Lower lobe of right lung (tissue), 2 donors: ENCODE results near the gene SNTA1. TPM values are rescaled to one million over a fixed set of nuclear protein-coding genes. Genes with fewer than 3 reads are reported as not detected.

Experiments used
- ATAC-seq, 2 donors: fragments of 200-7000 bp; cut with Tn5 transposase; one replicate each; pipeline ENCODE4 v1.9.1; 2020 to 2022; ENCODE audit warnings: mild to moderate bottlenecking in 2 of 2, moderate library complexity in 2 of 2
- DNase-seq: peaks from one replicate; pipeline ENCODE4 v3.0.0-alpha.2; 2020
- H3K27ac ChIP-seq: fragments of 200-600 bp; one replicate; pipeline ENCODE4 v1.8.0; 2022
- H3K27me3 ChIP-seq: fragments of 200-600 bp; one replicate; pipeline ENCODE4 v1.8.0; 2022; ENCODE audit warnings: low read depth
- H3K36me3 ChIP-seq: fragments of 200-600 bp; one replicate; pipeline ENCODE4 v1.8.0; 2022; ENCODE audit warnings: mild to moderate bottlenecking
- H3K4me1 ChIP-seq: fragments of 200-600 bp; one replicate; pipeline ENCODE4 v1.8.0; 2022
- H3K4me3 ChIP-seq: fragments of 200-600 bp; one replicate; pipeline ENCODE4 v1.8.0; 2022; ENCODE audit warnings: mild to moderate bottlenecking
- H3K9me3 ChIP-seq: fragments of 200-600 bp; one replicate; pipeline ENCODE4 v1.8.0; 2022
- CTCF ChIP-seq: fragments of 200-600 bp; IDR thresholded peaks from one replicate; pipeline ENCODE4 v1.8.0; 2022; ENCODE audit warnings: antibody characterized with exemption, mild to moderate bottlenecking
- intact Hi-C: fragments of 100-400 bp; cut with DNase I; formaldehyde crosslinking; loops from one replicate; pipeline ENCODE4 v1.11.0; 2022
- total RNA-seq: library from RNA; stranded (reverse); fragmentation: NEBNext Ultra II Directional; extraction: Animal tissue kit (Norgen Biotek cat#: 25700); gene quantifications from one replicate; pipeline ENCODE4 v1.2.1, GENCODE V29; 2021
- donor health status: DM: no; HTN: yes; CAD: no; lungs with severe emphysema.

Gene SNTA1
- total RNA-seq, 1 donor from 2014 or later: 6.7 TPM

GRCh38 chr20:33372993-33373441, 70.5 kb downstream of the SNTA1 start:
- no peak for TF ChIP-seq CTCF
- H3K27ac ChIP-seq: no peak overlapping the region
- intact Hi-C loops: no loop called here
- DNase-seq (no peak), ATAC-seq (peak; percentile 40 to 75)
- H3K4me1 ChIP-seq: no peaks in the 10 kb centered on the region
- H3K36me3 ChIP-seq: peaks cover 90% of the 10 kb centered on the region
- no peaks in the 10 kb centered on the region for H3K27me3 ChIP-seq
- no peaks in the 10 kb centered on the region for H3K9me3 ChIP-seq
- H3K4me3 ChIP-seq: no peak overlapping the region

- no peak overlapping the region for H3K27ac ChIP-seq
- ATAC-seq: peak; percentile 24 to 69
- H3K4me1 ChIP-seq: no peaks in the 10 kb centered on the region
These were observed 73.3 kb downstream of the SNTA1 start for GRCh38 chr20:33370291-33370690.

GRCh38 chr20:33362898-33363297, 80.7 kb downstream of the SNTA1 start:
- TF ChIP-seq CTCF: no peak
- Histone ChIP-seq H3K27me3 (no peaks in the 10 kb centered on the region), H3K4me1 (no peaks in the 10 kb centered on the region), H3K4me3 (no peak overlapping the region), H3K36me3 (peaks cover 100% of the 10 kb centered on the region), H3K27ac (no peak overlapping the region), H3K9me3 (no peaks in the 10 kb centered on the region)
- intact Hi-C loops: no loop called here
- ATAC-seq (no peak), DNase-seq (no peak)

More at GRCh38 chr20:33370291-33370690, 73.3 kb downstream of the SNTA1 start:
- no peaks in the 10 kb centered on the region for H3K9me3 ChIP-seq
- H3K4me3 ChIP-seq: no peak overlapping the region
- intact Hi-C loops: no loop called here
- peaks cover 94% of the 10 kb centered on the region for H3K36me3 ChIP-seq
- no peak for DNase-seq
- no peaks in the 10 kb centered on the region for H3K27me3 ChIP-seq
- no peak for TF ChIP-seq CTCF

GRCh38 chr20:33359399-33360261, 83.9 kb downstream of the SNTA1 start:
- H3K4me3 ChIP-seq: no peak overlapping the region
- no peaks in the 10 kb centered on the region for H3K4me1 ChIP-seq
- no peak for TF ChIP-seq CTCF
- intact Hi-C loops: no loop called here
- no peaks in the 10 kb centered on the region for H3K27me3 ChIP-seq
- ATAC-seq (peak in 1 of 2 donors; percentile 53), DNase-seq (no peak)
- peak overlapping the region; percentile 18 for H3K27ac ChIP-seq
- H3K36me3 ChIP-seq: peaks cover 84% of the 10 kb centered on the region
- no peaks in the 10 kb centered on the region for H3K9me3 ChIP-seq

Other genes starting within 250 kb of the SNTA1 start
- not detected for gene BPIFA3, start 226.4 kb downstream of the SNTA1 start, total RNA-seq
- gene BPIFA1, start 207.8 kb downstream of the SNTA1 start, total RNA-seq: 28.4 TPM
- gene BPIFB1, start 160.5 kb downstream of the SNTA1 start, total RNA-seq: 263 TPM
- 23.2 TPM for gene CDK5RAP1, start 42.2 kb downstream of the SNTA1 start, total RNA-seq
- 18.2 TPM for gene CBFA2T2, start 46.3 kb upstream of the SNTA1 start, total RNA-seq
- gene C20orf144, start 218.6 kb upstream of the SNTA1 start, total RNA-seq: not detected
- 1.3 TPM for gene ACTL10, start 223.2 kb upstream of the SNTA1 start, total RNA-seq
- 60.3 TPM for gene NECAB3, start 230.7 kb upstream of the SNTA1 start, total RNA-seq
- 3.9 TPM for gene E2F1, start 242.6 kb upstream of the SNTA1 start, total RNA-seq